Measurements from ENCODE around the gene TAC4. TPM values are rescaled to one million over a fixed set of nuclear protein-coding genes. Genes with fewer than 3 reads are reported as not detected.

The TAC4 gene
- total RNA-seq, 1 experiment from 2014 or later: not detected

DNA sequence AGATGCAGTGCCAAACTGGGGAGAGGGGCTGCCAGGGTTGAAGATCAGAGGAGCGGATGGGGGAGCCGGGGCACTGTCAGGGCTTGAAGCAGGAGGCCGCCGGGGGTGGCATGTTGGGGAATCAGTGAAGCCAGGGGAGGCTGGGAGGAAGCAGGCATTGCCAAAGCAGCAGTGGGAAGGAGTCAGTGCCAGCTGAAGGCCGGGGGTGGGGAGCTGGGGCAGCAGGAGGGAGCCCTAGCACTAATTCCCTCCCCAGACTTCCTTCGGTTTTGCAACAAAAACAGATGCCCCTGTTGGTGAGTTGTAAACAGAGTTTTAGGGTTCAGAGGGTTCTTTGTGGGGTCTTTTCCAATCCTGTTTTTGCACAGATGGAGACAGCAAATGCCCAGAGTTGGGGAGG lies 10.9 kb upstream of the TAC4 start:
- DNase-seq: no peak
- Histone ChIP-seq H3K4ac (ENCODE audit: low read depth, low read length) (no peak overlapping the region), H3K23me2 (ENCODE audit: insufficient read length, low read depth, low read length, poor library complexity, severe bottlenecking) (no peaks in the 10 kb centered on the region), H4K5ac (ENCODE audit: insufficient read length, low read depth, low read length) (no peak overlapping the region), H3K27me3 (ENCODE audit: insufficient read depth, low read length) (no peaks in the 10 kb centered on the region), H4K91ac (ENCODE audit: insufficient read length, low read depth, low read length) (no peak overlapping the region), H2BK120ac (ENCODE audit: low read depth, low read length, poor library complexity, severe bottlenecking) (no peak overlapping the region), H3K23ac (ENCODE audit: insufficient read length, low read depth, low read length) (no peak overlapping the region), H4K20me1 (ENCODE audit: control insufficient read depth, insufficient read depth, insufficient read length) (no peaks in the 10 kb centered on the region), H2BK15ac (ENCODE audit: low read depth, low read length) (no peak overlapping the region), H2BK5ac (ENCODE audit: insufficient read length, low read length) (no peak overlapping the region), H3T11ph (ENCODE audit: low read length) (no peak overlapping the region), H3K79me1 (ENCODE audit: insufficient read depth, low read depth, low read length, poor library complexity, severe bottlenecking) (no peaks in the 10 kb centered on the region), H4K8ac (replicated peaks; ENCODE audit: insufficient read length, low read depth, low read length) (no peak overlapping the region), H2BK12ac (ENCODE audit: insufficient read length, low read depth, low read length) (no peak overlapping the region), H3K4me2 (ENCODE audit: insufficient read depth, insufficient read length, low read length) (no peak overlapping the region), H3K27ac (ENCODE audit: insufficient read length, low read depth, low read length) (no peak overlapping the region), H3K18ac (ENCODE audit: insufficient read length, low read depth, low read length) (no peak overlapping the region), H3K14ac (ENCODE audit: insufficient read depth, low read length) (no peak overlapping the region), H3K79me2 (ENCODE audit: insufficient read depth, low read length) (no peaks in the 10 kb centered on the region), H2BK20ac (ENCODE audit: low read depth, low read length, poor library complexity, severe bottlenecking) (no peak overlapping the region), H3K9me3 (ENCODE audit: control insufficient read depth, low read depth, low read length) (no peaks in the 10 kb centered on the region), H3K9ac (ENCODE audit: extremely low read depth, insufficient read length, low read length) (no peak overlapping the region), H3K56ac (ENCODE audit: insufficient read length, low read depth, low read length) (no peak overlapping the region), H2AK5ac (ENCODE audit: insufficient read length, low read length) (no peak overlapping the region), H3K4me1 (ENCODE audit: insufficient read depth, low read length) (no peaks in the 10 kb centered on the region), H2AFZ (ENCODE audit: low read length) (no peak overlapping the region)
- H3K4me3 Mint-ChIP-seq: no peak overlapping the region; a peak in 1 of 5 replicates
- peaks cover 18 to 19% of the 10 kb centered on the region in 2 experiments; a peak in 3 of 4 replicates for H3K4me1 Mint-ChIP-seq
- WGBS (ENCODE audit: extremely low coverage, insufficient read length, low lambda C conversion rate): no CpG with 5 or more reads among the region's 6 CpGs
- peaks cover 46% of the 10 kb centered on the region for H3K27me3 Mint-ChIP-seq (ENCODE audit: low read depth)
- no peaks in the 10 kb centered on the region for H3K9me3 Mint-ChIP-seq
- H3K36me3 Mint-ChIP-seq (ENCODE audit: insufficient read depth in 1 of 3, low read depth in 3 of 3): no peaks in the 10 kb centered on the region
- H3K27ac Mint-ChIP-seq: no peak overlapping the region
- TF ChIP-seq, protein P1, sequence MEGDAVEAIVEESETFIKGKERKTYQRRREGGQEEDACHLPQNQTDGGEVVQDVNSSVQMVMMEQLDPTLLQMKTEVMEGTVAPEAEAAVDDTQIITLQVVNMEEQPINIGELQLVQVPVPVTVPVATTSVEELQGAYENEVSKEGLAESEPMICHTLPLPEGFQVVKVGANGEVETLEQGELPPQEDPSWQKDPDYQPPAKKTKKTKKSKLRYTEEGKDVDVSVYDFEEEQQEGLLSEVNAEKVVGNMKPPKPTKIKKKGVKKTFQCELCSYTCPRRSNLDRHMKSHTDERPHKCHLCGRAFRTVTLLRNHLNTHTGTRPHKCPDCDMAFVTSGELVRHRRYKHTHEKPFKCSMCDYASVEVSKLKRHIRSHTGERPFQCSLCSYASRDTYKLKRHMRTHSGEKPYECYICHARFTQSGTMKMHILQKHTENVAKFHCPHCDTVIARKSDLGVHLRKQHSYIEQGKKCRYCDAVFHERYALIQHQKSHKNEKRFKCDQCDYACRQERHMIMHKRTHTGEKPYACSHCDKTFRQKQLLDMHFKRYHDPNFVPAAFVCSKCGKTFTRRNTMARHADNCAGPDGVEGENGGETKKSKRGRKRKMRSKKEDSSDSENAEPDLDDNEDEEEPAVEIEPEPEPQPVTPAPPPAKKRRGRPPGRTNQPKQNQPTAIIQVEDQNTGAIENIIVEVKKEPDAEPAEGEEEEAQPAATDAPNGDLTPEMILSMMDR (conservative IDR thresholded peaks at IDR 0.05): no peak
